Embryonic facial prominence (tissue), 1 donor: ENCODE data around the gene COL7A1.

Experiments
- DNase-seq: peaks from one replicate; pipeline ENCODE4 v3.0.0-alpha.2; 2016; ENCODE audit errors: extremely low spot score

Gene COL7A1

GRCh38 chr3:48595075-48595525, at the start of gene COL7A1:
COL7A1 (minus strand) TSS chr3:48595329; CDS start chr3:48595159, 170 bp downstream.
- DNase-seq: no peak

DNA sequence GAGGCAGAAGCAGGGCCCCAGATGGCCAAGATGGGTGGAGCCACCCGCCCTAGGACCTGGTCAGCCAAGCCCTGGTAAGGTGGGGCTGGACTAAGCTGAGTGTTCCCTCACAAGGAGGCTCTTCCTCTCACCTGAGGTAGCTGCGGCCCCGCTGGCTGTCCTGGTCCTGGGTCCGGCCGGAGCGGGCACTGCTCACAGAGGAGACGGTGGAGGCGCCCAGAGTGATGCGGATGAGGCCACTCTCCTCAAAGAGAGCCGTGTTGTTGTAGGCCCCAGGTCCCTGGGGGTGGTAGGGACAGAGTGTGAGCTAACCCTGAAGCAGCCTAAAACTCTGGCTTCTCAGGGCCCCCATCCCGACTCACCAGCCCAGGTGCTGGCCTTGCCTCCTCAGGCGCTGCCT, 47.5 kb upstream of the COL7A1 start:
- DNase-seq: no peak

DNA sequence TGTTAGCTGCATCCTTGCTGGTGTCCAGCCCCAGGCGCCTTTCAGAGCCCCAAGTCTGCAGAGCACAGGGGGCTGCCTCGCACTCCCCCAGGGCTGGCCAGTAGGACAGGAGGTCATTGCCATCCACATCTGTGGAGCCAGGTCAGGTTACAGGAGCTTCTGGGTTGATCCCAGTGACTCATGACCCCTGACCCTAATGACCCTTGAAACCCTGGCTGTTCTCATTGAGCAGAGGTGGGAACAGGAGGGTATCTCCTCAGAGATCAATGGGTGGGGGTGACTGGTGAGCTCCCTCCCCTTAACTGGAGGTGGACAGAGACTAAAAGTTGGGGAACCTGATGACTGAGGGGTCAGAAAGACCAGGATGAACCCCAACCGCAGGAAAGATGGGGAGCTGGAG, 46.3 kb upstream of the COL7A1 start:
- DNase-seq: no peak

DNA sequence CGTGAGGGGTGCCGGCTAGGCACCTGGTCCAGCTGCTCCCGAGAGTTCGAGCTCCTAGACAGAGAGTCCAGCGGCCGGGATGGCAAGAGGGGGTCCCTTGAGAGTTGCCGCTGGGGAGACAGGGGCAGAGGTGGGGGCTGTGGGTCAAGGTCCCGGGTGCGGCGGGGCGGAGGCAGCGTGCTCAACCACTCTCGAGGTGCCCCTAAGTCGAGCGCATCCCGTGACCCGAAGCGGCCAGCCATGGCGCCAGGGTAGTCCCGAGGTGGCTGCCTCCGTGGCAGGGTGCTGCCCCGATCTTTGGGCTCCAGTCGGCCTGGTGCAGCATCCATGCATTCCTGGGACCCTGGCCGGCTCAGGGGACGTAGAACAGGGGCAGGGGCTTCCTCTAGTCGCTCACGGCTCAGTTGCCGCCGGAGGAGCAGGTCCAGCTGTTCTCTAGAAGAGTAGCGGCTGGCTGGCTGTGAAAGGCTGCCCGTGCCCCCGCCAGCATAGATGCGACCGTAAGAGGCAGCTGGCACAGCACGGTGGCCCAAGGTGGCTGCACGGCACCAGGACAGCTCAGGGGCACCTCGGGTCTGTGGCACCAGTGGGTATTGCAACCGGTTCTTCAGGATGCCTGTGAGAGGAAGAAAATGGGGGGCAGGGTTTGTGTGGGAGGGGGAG, 44.9 kb upstream of the COL7A1 start:
- no peak for DNase-seq

DNA sequence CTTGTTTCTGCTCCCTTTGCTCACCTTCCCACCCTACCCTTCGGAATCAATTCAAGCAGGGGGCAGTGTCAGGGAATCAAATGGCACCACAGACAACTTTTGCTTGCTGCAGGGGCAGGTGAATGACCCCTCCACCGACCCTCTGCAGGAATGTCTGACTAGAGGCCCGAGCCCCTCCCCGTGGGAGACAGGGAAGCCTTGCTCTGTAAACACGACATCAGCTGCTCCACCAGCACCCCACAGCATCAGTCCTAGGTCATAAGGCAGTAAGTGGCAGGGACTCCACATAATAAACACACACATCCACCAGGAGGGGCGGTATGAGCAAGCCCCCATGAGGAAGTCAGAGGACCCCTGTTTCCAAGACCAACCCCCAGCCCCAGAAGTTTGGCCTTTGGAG, 42.2 kb upstream of the COL7A1 start:
- DNase-seq: no peak

DNA sequence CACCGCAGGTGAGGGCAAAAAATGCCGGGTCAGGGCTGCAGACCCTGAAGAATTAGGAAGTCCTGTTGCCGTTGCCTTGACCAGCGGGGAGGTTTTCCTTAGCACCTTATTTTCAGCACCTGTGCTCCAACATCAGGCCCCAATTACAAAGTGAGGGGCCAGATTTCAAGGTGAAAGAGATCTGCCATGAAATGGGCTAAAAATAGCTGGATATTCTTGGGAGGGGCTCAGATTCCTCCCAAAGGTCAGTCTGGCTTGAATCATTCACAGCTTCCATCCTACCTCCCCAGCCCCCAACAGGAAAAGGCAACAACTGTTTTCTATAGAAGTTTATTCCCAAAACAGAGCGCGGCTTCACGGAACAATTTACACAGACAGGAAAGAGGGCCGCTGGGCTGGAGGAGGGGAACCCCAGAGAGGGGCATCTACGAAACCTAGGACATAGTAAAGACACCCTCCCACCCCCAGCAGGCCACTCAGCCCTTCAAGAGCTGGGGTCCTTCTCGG, 41.1 kb upstream of the COL7A1 start:
- no peak for DNase-seq

DNA sequence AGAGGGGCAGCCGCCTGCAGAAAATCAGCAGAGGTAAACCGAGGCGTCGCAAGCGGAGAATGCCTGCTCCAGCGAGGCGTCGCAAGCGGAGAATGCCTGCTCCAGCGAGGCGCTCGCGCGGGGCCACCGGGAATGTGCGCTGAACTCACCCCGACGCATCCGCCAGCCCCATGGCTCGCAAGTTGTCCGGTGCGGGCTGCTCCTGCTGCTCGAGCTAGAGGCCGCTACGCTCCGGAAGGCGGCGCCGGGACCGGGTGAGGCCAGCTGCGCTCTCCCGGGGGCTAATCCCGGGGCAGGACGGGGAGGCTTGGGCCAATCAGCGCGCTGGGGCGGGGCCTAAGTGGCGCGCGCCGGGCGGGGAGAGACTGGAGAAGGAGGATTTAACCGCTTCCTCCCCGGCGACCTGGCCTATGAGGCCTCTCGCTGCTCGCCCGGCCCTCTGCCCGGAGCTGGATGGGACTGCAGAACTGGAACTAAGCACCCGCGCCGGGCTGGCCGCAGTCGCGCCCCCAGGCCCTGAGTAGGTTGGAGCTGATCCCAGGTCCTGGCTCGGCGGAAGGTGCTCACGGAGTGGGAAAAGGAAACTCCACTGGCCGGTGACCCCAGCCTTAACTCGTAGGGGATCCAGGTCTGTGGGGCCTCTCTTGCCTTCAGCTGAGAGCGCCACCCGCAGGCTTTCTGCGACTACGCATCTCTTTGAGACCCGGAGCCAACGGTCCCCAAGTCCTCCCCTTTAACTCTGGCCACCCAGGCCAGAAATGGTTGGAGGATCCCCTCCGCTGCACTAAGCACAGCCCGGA, 40.3 kb upstream of the COL7A1 start, which contains the start of gene SLC26A6:
SLC26A6 (minus strand) TSS at position 240 of the 800 bp plus-strand sequence; CDS start at position 172, 68 bp downstream.
- DNase-seq: peak; percentile 85

DNA sequence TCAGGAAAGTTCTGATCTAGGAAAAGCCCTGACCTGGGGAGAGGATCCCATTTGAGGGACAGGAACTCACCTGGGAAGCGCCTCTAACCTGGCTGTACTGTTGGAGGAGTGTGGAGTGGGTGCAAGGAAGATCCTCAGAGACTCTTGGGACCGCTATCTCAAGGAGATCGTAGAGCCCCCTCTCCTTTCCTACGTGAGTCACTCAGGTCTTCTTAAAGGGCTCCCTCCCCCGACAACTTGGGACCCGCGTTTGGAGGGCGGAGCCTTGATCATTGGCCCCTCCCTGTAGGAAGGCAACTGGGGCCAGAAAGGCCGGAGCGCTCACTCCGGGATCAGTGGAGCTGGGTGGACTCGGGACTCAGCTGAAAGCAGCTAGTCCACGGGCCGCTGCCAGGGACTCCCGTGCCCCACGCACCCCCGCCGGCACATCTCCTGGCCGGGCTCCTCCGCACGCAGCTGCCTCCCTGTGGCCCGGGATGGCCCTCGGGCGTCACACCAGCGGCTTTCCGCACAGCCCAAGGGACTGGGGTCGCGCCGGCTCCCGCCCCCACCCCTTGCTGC, 39.6 kb upstream of the COL7A1 start:
- DNase-seq: no peak

- no peak for DNase-seq
Measured at GRCh38 chr3:48633743-48634142, 38.6 kb upstream of the COL7A1 start.

GRCh38 chr3:48633256-48633655, 38.1 kb upstream of the COL7A1 start:
- DNase-seq: no peak

DNA sequence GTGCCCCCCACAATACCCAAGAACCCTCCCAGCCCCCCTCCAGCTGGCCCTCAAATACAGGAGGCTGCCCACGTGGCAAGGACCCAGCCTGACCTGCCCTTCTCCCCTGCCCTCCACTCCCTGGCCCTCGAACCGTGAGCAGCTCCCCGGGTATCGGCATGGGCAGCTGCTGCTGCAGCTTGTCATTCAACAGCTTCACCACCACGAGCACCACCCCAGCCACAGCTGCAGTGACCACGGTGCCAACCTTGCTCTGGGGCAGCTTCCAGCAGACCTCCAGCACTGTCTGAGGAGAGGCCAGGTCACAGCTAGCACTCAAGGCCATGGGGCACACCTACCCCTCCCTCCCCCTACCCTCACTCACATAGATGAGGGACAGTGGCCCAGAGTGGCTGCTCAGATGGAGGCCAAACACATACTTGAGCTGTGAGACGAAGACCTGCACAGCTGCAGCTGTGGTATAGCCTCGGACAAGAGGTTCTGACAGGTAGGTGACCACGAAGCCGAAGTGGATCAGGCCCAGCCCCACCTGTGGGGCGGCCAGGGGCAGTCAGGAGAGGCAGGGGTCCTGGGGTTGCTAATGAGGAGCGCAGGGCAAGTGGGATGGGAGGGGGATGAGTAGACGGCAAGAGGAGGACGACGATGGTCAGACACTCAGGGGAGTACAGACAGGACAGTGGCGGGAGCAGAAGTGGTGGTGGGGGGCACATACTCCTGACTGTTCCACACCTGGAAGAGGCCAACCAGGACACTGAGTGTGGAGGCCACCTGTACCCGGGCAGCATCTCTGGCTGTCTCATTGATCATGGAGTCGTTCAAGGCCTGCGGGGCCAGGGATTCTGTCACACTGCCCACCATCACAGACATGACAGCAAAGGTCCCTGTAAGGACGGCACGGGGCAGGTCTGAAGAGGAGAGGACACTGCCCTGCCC, 36.7 kb upstream of the COL7A1 start:
- DNase-seq: no peak

- no peak for DNase-seq
Measured at GRCh38 chr3:48630833-48631232, 35.7 kb upstream of the COL7A1 start.

GRCh38 chr3:48630407-48630806, 35.3 kb upstream of the COL7A1 start:
- DNase-seq: no peak

DNA sequence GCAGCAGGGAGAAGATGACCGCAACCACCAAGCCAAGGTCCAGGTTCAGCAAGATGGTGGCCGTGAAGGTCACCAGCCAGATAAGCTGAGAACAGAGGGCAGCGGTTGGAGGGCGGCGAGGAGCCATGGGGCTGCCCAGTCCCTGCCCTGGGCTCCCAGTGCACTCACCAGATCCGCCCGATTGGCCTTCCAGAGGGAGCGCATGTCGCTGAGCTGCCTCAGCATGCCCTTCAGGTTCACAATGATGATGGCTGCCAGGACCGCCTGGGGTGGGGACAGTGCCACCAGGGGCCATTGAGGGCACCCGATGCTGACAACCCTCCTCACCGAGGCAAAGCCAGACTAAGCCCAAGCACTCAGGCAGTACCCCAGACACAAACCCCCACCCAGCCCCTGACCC, 34.8 kb upstream of the COL7A1 start:
- DNase-seq: no peak

GRCh38 chr3:48628277-48629017, 33.3 kb upstream of the COL7A1 start:
- DNase-seq: no peak

DNA sequence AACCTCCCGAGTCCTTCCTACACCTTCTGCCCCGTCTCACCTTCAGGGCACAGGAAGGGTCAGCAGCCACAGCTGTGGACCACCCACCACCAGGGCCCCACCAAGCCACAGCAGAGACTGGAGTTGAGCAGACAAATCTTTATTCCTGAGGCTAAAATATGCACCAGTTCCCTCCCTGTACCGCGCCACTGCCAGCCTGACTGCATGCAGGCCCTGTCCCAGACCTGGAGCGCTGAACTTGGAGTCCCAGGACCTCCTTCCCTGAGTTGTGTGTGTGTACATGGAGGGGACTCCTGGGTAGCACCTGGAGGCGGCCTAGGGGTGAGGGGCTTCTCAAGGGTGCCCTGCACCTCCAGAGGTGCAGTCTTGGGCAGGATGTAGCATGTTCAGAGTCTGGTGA, 30.5 kb upstream of the COL7A1 start:
- DNase-seq: no peak

DNA sequence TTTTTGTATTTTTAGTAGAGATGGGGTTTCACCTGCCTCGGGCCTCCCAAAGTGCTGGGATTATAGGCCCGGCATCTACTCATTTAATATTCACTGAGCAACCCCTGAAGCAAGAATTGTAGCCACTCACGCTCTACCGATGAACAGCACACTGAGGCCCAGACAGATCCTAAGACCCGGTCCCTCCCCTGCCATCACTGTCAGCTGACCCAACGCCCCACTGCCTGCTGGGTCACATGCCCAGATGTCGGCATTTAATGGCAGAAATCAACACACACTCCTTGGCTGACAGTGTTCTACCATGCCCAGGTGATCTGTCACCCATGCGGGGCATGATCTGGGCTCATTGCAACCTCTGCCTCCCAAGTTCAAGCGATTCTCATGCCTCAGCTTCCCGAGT, 29.6 kb upstream of the COL7A1 start:
- no peak for DNase-seq

DNA sequence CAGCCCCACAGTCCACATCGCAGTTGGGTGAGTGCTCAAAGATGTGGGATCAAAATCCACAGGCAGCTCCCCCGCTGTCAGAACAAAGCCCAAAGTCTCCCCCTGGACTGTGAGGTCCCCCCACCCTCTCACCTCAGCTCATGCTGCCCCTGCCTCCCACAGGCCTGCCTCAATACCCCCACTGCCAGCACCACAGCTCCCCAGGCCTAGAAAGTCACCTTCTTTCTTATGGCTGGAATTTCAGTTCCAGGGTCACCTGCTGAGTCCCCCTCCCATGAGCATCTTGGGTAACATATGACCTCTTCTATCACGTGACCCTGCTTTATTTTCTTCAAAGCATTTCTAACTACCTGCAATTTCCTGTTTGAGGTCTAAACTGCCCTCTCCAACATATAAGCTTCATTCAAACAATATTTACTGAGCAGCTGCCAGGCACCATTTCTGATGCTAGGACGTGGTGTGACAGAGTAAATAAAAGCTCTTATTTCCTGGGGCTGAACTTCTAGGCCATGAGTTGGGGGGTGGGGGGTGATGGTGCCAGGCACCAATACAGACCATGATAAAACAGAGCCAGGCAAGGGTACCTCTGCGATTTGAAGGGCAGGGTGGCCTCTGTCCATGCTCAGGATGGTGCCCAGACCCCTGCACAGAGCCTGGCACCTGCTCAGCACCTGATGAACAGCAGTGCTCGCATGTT, 28.9 kb upstream of the COL7A1 start:
- DNase-seq: no peak

DNA sequence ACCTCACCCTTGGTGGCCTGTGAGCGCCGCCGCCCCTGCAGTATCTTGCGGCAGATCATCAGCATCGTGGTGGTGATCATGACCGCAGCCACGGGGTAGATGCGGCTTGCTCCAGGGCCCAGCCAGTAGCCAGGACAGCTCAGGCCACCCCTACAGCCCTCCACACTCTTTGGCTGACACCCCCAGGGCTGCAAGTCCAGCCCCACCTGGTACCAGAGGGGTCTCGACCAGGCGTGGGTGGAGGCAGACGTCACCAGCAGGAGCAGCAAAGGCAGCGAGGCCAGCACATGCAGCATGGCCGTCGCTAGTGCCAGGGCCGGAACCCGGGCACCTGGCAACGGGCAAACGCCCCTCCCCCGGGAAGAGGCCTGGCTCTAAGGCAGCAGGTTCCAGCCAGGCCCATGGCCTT, 26.3 kb upstream of the COL7A1 start, which contains the start of gene TMEM89:
TMEM89 (minus strand) TSS at position 309 of the 409 bp plus-strand sequence; CDS start at position 296, 13 bp downstream.
- DNase-seq: no peak
